Right lobe of liver (tissue), 6 donors: ENCODE measurements around the gene ADNP. TPM values are rescaled to one million over a fixed set of nuclear protein-coding genes. Genes with fewer than 3 reads are reported as not detected.

Source experiments
- ATAC-seq, 4 donors: fragments of 200-7000 bp; cut with Tn5 transposase; one replicate each; pipeline ENCODE4 v1.9.1; 2020; ENCODE audit warnings: mild to moderate bottlenecking in 4 of 4, moderate library complexity in 4 of 4
- DNase-seq, 3 donors: peaks; one replicate each; pipeline ENCODE4 v3.0.0-alpha.2; 2020
- H3K27ac ChIP-seq, 3 donors: fragments of 200-600 bp; one replicate each; pipeline ENCODE4 v1.8.0; 2022
- H3K27me3 ChIP-seq, 2 donors: fragments of 200-600 bp; one replicate each; pipeline ENCODE4 v1.8.0; 2022
- H3K36me3 ChIP-seq, 4 donors: fragments of 200-600 bp; sonication (generic) in 1 of 4; one replicate each; pipeline versions ENCODE4 v1.5.1 to v1.8.0; 2017 to 2022; ENCODE audit warnings: control low read depth in 1 of 4
- H3K4me1 ChIP-seq, 4 donors: fragments of 200-600 bp; sonication (generic) in 1 of 4; one replicate each; pipeline versions ENCODE4 v1.5.1 to v1.8.0; 2017 to 2022; ENCODE audit warnings: control low read depth in 1 of 4
- H3K4me3 ChIP-seq, 3 donors: fragments of 200-600 bp; one replicate each; pipeline ENCODE4 v1.8.0; 2022
- H3K9me3 ChIP-seq, 4 donors: fragments of 200-600 bp; sonication (generic) in 1 of 4; one replicate each; pipeline versions ENCODE4 v1.5.1 to v1.8.0; 2017 to 2022; ENCODE audit warnings: control low read depth in 1 of 4
- CTCF ChIP-seq, 4 donors: fragments of 200-600 bp in 3 of 4; fragments of 450-650 bp in 1 of 4; IDR thresholded peaks; one replicate each; pipeline versions ENCODE4 v1.5.1 to v1.8.0; 2016 to 2022; ENCODE audit warnings: antibody characterized with exemption in 4 of 4, mild to moderate bottlenecking in 2 of 4
- POLR2A ChIP-seq: fragments of 450-650 bp; IDR thresholded peaks from one replicate; pipeline ENCODE4 v1.6.1; 2017; ENCODE audit warnings: antibody characterized with exemption, mild to moderate bottlenecking
- WGBS: methylation state at CpG from one replicate; pipeline ENCODE4 v1.1.6; 2018; ENCODE audit warnings: low coverage, low lambda C conversion rate; ENCODE audit not compliant: insufficient coverage; ENCODE audit errors: missing lambda C conversion rate; 5-methylcytosine and 5-hydroxymethylcytosine counted together
- intact Hi-C, 2 donors: fragments of 100-400 bp; cut with DNase I; formaldehyde crosslinking; loops; one replicate each; pipeline versions ENCODE4 v1.11.2 to v1.14.1; 2022
- total RNA-seq, 6 experiments: library from RNA; depleted of rRNA in 2 of 6; stranded (reverse); fragments of >200 nt in 2 of 6; fragmentation: NEBNext Ultra II Directional in 3 of 6; extraction: Animal tissue kit (Norgen Biotek cat#: 25700) in 3 of 6; gene quantifications; one replicate each; pipeline versions ENCODE4 v1.1.0 to v1.2.4, GENCODE V29; 2016 to 2023
- donor health status: DM: no; HTN: yes; CAD: no.
- donor health status: DM: no; HTN: no; CAD: no.
- donor health status: DM: no; HTN: no; CAD: no.
- donor health status: DM: no; HTN: yes; CAD: no.
- donor health status: DM: no; HTN: yes; CAD: no.

The ADNP gene
- total RNA-seq, 6 experiments from 2014 or later, result 19.8 to 25.9 (median 23.1) TPM

GRCh38 chr20:50866831-50867230 lies 64.4 kb downstream of the ADNP start:
- DNase-seq (no peak), ATAC-seq (no peak)
- WGBS, result 91% methylated on average over 7 of the region's 9 CpGs
- intact Hi-C loops, result no loop called here
- Histone ChIP-seq H3K27ac (no peak overlapping the region), H3K27me3 (no peaks in the 10 kb centered on the region), H3K36me3 (no peaks in the 10 kb centered on the region), H3K9me3 (no peaks in the 10 kb centered on the region), H3K4me1 (no peaks in the 10 kb centered on the region), H3K4me3 (no peak overlapping the region)
- no peak for TF ChIP-seq POLR2A
- no peak for TF ChIP-seq CTCF (IDR thresholded peaks at IDR 0.05)

- no peak overlapping the region for H3K4me3 ChIP-seq
- intact Hi-C loops, result no loop called here
- H3K27ac ChIP-seq, result no peak overlapping the region
- no peaks in the 10 kb centered on the region for H3K36me3 ChIP-seq
- DNase-seq, result no peak
- ATAC-seq, result no peak
- no peaks in the 10 kb centered on the region for H3K27me3 ChIP-seq
- TF ChIP-seq CTCF (IDR thresholded peaks at IDR 0.05) (no peak), POLR2A (no peak)
- H3K4me1 ChIP-seq, result no peaks in the 10 kb centered on the region
- no peaks in the 10 kb centered on the region for H3K9me3 ChIP-seq
- no CpG with 5 or more reads among the region's 12 CpGs for WGBS
These were observed 65.1 kb downstream of the ADNP start for GRCh38 chr20:50866036-50866685.

- intact Hi-C loops, result no loop called here
- TF ChIP-seq POLR2A, result no peak
- TF ChIP-seq CTCF (IDR thresholded peaks at IDR 0.05), result no peak
- Histone ChIP-seq H3K4me1 (no peaks in the 10 kb centered on the region), H3K9me3 (no peaks in the 10 kb centered on the region), H3K27ac (no peak overlapping the region), H3K36me3 (no peaks in the 10 kb centered on the region), H3K4me3 (no peak overlapping the region), H3K27me3 (no peaks in the 10 kb centered on the region)
- ATAC-seq, result no peak
- no CpG with 5 or more reads among the region's 7 CpGs for WGBS
- DNase-seq, result no peak
These were observed 65.6 kb downstream of the ADNP start for GRCh38 chr20:50865591-50865990.

GRCh38 chr20:50865114-50865513 lies 66.1 kb downstream of the ADNP start:
- TF ChIP-seq POLR2A, result no peak
- no peak for TF ChIP-seq CTCF (IDR thresholded peaks at IDR 0.05)
- Histone ChIP-seq H3K36me3 (no peaks in the 10 kb centered on the region), H3K9me3 (no peaks in the 10 kb centered on the region), H3K27me3 (no peaks in the 10 kb centered on the region), H3K4me1 (no peaks in the 10 kb centered on the region), H3K27ac (no peak overlapping the region), H3K4me3 (no peak overlapping the region)
- DNase-seq, result no peak
- ATAC-seq, result no peak
- 81% methylated on average over 2 of the region's 6 CpGs for WGBS
- intact Hi-C loops, result no loop called here

GRCh38 chr20:50862546-50862945 lies 68.7 kb downstream of the ADNP start:
- Histone ChIP-seq H3K27me3 (no peaks in the 10 kb centered on the region), H3K4me1 (no peaks in the 10 kb centered on the region), H3K9me3 (no peaks in the 10 kb centered on the region), H3K36me3 (no peaks in the 10 kb centered on the region), H3K27ac (no peak overlapping the region), H3K4me3 (no peak overlapping the region)
- ATAC-seq, result no peak
- WGBS, result 50% methylated on average over 3 of the region's 3 CpGs
- no peak for TF ChIP-seq POLR2A
- no peak for TF ChIP-seq CTCF (IDR thresholded peaks at IDR 0.05)
- DNase-seq, result no peak
- intact Hi-C loops, result no loop called here
